SK-N-MC (cell line): ENCODE data around the gene PPFIA3.

Experiments
- DNase-seq: peaks from one replicate; pipeline ENCODE4 v3.0.0-alpha.2; 2011; ENCODE audit warnings: low read depth, low spot score
- H3K27ac ChIP-seq: fragments of 200-600 bp; sonication (generic); 2 replicates; pipeline ENCODE4 v1.5.1; 2016; ENCODE audit warnings: mixed run types
- H3K36me3 ChIP-seq: fragments of 200-600 bp; sonication (generic); 2 replicates; pipeline ENCODE4 v1.6.1; 2017; ENCODE audit warnings: antibody characterized with exemption, low read length, mixed read lengths; ENCODE audit not compliant: insufficient read depth
- H3K4me3 ChIP-seq: fragments of 200-600 bp; sonication (generic); 2 replicates; pipeline ENCODE4 v1.5.1; 2016
- H3K9ac ChIP-seq: fragments of 200-600 bp; sonication (generic); 2 replicates; pipeline ENCODE4 v1.8.0; 2017; ENCODE audit warnings: mixed run types, mixed read lengths; ENCODE audit not compliant: insufficient read length
- H3K9me3 ChIP-seq: fragments of 200-600 bp; sonication (generic); 2 replicates; pipeline ENCODE4 v1.6.1; 2017; ENCODE audit warnings: low read depth, mild to moderate bottlenecking, antibody characterized with exemption, low read length, moderate library complexity, mixed read lengths
- EZH2 ChIP-seq: fragments of 200-600 bp; sonication (generic); IDR thresholded peaks from one replicate; pipeline ENCODE4 v1.6.1; 2017; ENCODE audit warnings: antibody characterized with exemption
- FOXP2 ChIP-seq: optimal IDR thresholded peaks from 2 replicates; pipeline ENCODE3; 2011; ENCODE audit warnings: mild to moderate bottlenecking, moderate library complexity; ENCODE audit not compliant: insufficient read depth; ENCODE audit errors: extremely low read length, control extremely low read depth
- POLR2AphosphoS5 ChIP-seq: IDR thresholded peaks from 2 replicates; pipeline ENCODE4 v1.6.1; 2012; ENCODE audit warnings: mild to moderate bottlenecking, low read depth, low read length, borderline replicate concordance

Gene PPFIA3

GRCh38 chr19:49084206-49085019 lies 34.9 kb upstream of the PPFIA3 start:
- peak overlapping the region; percentile 83 for H3K9ac ChIP-seq
- no peaks in the 10 kb centered on the region for H3K9me3 ChIP-seq
- peak overlapping the region; percentile 100 for H3K4me3 ChIP-seq
- TF ChIP-seq EZH2 (no peak), POLR2AphosphoS5 (no peak), FOXP2 (no peak)
- peak overlapping the region; percentile 86 for H3K27ac ChIP-seq
- H3K36me3 ChIP-seq, result peaks cover 34% of the 10 kb centered on the region
- DNase-seq, result no peak

- Histone ChIP-seq H3K4me3 (peak within 1 kb of the TSS; percentile 100), H3K36me3 (peaks cover 41% of the 10 kb centered on the region), H3K9ac (peak within 1 kb of the TSS; percentile 99), H3K9me3 (no peaks in the 10 kb centered on the region), H3K27ac (peak within 1 kb of the TSS; percentile 96)
- DNase-seq, result peak; percentile 93
- TF ChIP-seq POLR2AphosphoS5 (peak; percentile 91), FOXP2 (peak; percentile 88), EZH2 (no peak)
Observed at GRCh38 chr19:49085020-49085867, 34.1 kb upstream of the PPFIA3 start, which contains the start of gene SNRNP70. Gene SNRNP70, plus strand, starts transcription at chr19:49085451. Its CDS starts 964 bp downstream, at chr19:49086415.

GRCh38 chr19:49085868-49086232 lies 33.5 kb upstream of the PPFIA3 start:
- TF ChIP-seq FOXP2 (no peak), POLR2AphosphoS5 (no peak), EZH2 (no peak)
- no peak for DNase-seq
- H3K36me3 ChIP-seq, result peaks cover 47% of the 10 kb centered on the region
- peak overlapping the region; percentile 96 for H3K27ac ChIP-seq
- no peaks in the 10 kb centered on the region for H3K9me3 ChIP-seq
- H3K4me3 ChIP-seq, result peak overlapping the region; percentile 100
- peak overlapping the region; percentile 99 for H3K9ac ChIP-seq

GRCh38 chr19:49086296-49086695 lies 33.0 kb upstream of the PPFIA3 start:
- TF ChIP-seq POLR2AphosphoS5 (no peak), EZH2 (no peak), FOXP2 (no peak)
- peak overlapping the region; percentile 96; the same call in 1 of the 2 replicates for H3K27ac ChIP-seq
- H3K9me3 ChIP-seq, result no peaks in the 10 kb centered on the region
- H3K9ac ChIP-seq, result peak overlapping the region; percentile 99
- peaks cover 51% of the 10 kb centered on the region for H3K36me3 ChIP-seq
- peak overlapping the region; percentile 100 for H3K4me3 ChIP-seq
- DNase-seq, result no peak

- no peak for DNase-seq
- Histone ChIP-seq H3K9ac (no peak overlapping the region), H3K27ac (no peak overlapping the region), H3K9me3 (no peaks in the 10 kb centered on the region), H3K4me3 (no peak overlapping the region), H3K36me3 (peaks cover 92% of the 10 kb centered on the region)
- TF ChIP-seq POLR2AphosphoS5 (no peak), EZH2 (no peak), FOXP2 (no peak)
Observed at GRCh38 chr19:49091391-49092038, 27.8 kb upstream of the PPFIA3 start.

- Histone ChIP-seq H3K9ac (no peak overlapping the region), H3K36me3 (peaks cover 92% of the 10 kb centered on the region), H3K4me3 (no peak overlapping the region), H3K9me3 (no peaks in the 10 kb centered on the region), H3K27ac (no peak overlapping the region)
- DNase-seq, result no peak
- TF ChIP-seq POLR2AphosphoS5 (no peak), FOXP2 (no peak), EZH2 (no peak)
Observed at GRCh38 chr19:49092686-49093085, 26.7 kb upstream of the PPFIA3 start.

GRCh38 chr19:49094505-49095482 lies 24.6 kb upstream of the PPFIA3 start:
- Histone ChIP-seq H3K9me3 (no peaks in the 10 kb centered on the region), H3K9ac (no peak overlapping the region), H3K36me3 (peaks cover 96% of the 10 kb centered on the region), H3K4me3 (no peak overlapping the region), H3K27ac (peak overlapping the region; percentile 58)
- DNase-seq, result no peak
- no peak for TF ChIP-seq FOXP2
- no peak for TF ChIP-seq EZH2
- no peak for TF ChIP-seq POLR2AphosphoS5
